ENCODE measurements around the gene ARL5A.

ARL5A gene

GRCh38 chr2:151786483-151786882 is 41.7 kb downstream of the ARL5A start:
- Histone ChIP-seq H3K9me3 (ENCODE audit: control insufficient read depth in 5 of 5, low read length in 5 of 5) (no peaks in the 10 kb centered on the region), H3K27ac (ENCODE audit: low read depth, low read length) (no peak overlapping the region), H3K27me3 (ENCODE audit: control insufficient read depth in 5 of 5, insufficient read depth in 4 of 5, low read length in 5 of 5) (no peaks in the 10 kb centered on the region), H3K36me3 (ENCODE audit: control insufficient read depth in 5 of 5, insufficient read depth in 5 of 5, low read length in 5 of 5) (peaks cover 6 to 31% (median 24%) of the 10 kb centered on the region in 5 donors), H3K9ac (ENCODE audit: low read length in 5 of 5) (no peak overlapping the region), H3K4me1 (ENCODE audit: control insufficient read depth in 5 of 5, insufficient read depth in 5 of 5, low read length in 5 of 5) (no peaks in the 10 kb centered on the region), H3K4me3 (ENCODE audit: low read depth in 1 of 5, low read length in 5 of 5) (no peak overlapping the region)

- H3K9ac ChIP-seq (ENCODE audit: low read length in 5 of 5): peak overlapping the region in 1 of 5 donors; percentile 51
Measured at GRCh38 chr2:151786077-151786476, 42.1 kb downstream of the ARL5A start.

GRCh38 chr2:151783133-151783520 is 45.1 kb downstream of the ARL5A start:
- Histone ChIP-seq H3K27ac (ENCODE audit: low read depth, low read length) (no peak overlapping the region), H3K27me3 (ENCODE audit: control insufficient read depth in 5 of 5, insufficient read depth in 4 of 5, low read length in 5 of 5) (no peaks in the 10 kb centered on the region), H3K4me1 (ENCODE audit: control insufficient read depth in 5 of 5, insufficient read depth in 5 of 5, low read length in 5 of 5) (no peaks in the 10 kb centered on the region), H3K9ac (ENCODE audit: low read length in 5 of 5) (no peak overlapping the region), H3K9me3 (ENCODE audit: control insufficient read depth in 5 of 5, low read length in 5 of 5) (no peaks in the 10 kb centered on the region), H3K36me3 (ENCODE audit: control insufficient read depth in 5 of 5, insufficient read depth in 5 of 5, low read length in 5 of 5) (peaks cover 13 to 36% (median 27%) of the 10 kb centered on the region in 5 donors), H3K4me3 (ENCODE audit: low read depth in 1 of 5, low read length in 5 of 5) (no peak overlapping the region)

More at GRCh38 chr2:151786077-151786476, 42.1 kb downstream of the ARL5A start:
- no peak overlapping the region for H3K27ac ChIP-seq (ENCODE audit: low read depth, low read length)
- no peaks in the 10 kb centered on the region for H3K4me1 ChIP-seq (ENCODE audit: control insufficient read depth in 5 of 5, insufficient read depth in 5 of 5, low read length in 5 of 5)
- no peaks in the 10 kb centered on the region for H3K9me3 ChIP-seq (ENCODE audit: control insufficient read depth in 5 of 5, low read length in 5 of 5)
- H3K36me3 ChIP-seq (ENCODE audit: control insufficient read depth in 5 of 5, insufficient read depth in 5 of 5, low read length in 5 of 5): peaks cover 6 to 34% (median 24%) of the 10 kb centered on the region in 5 donors
- no peaks in the 10 kb centered on the region for H3K27me3 ChIP-seq (ENCODE audit: control insufficient read depth in 5 of 5, insufficient read depth in 4 of 5, low read length in 5 of 5)
- H3K4me3 ChIP-seq (ENCODE audit: low read depth in 1 of 5, low read length in 5 of 5): no peak overlapping the region

- Histone ChIP-seq H3K27ac (ENCODE audit: low read depth, low read length) (no peak overlapping the region), H3K9ac (ENCODE audit: low read length in 5 of 5) (no peak overlapping the region), H3K4me3 (ENCODE audit: low read depth in 1 of 5, low read length in 5 of 5) (no peak overlapping the region), H3K9me3 (ENCODE audit: control insufficient read depth in 5 of 5, low read length in 5 of 5) (no peaks in the 10 kb centered on the region), H3K36me3 (ENCODE audit: control insufficient read depth in 5 of 5, insufficient read depth in 5 of 5, low read length in 5 of 5) (peaks cover 13 to 33% (median 27%) of the 10 kb centered on the region in 5 donors), H3K27me3 (ENCODE audit: control insufficient read depth in 5 of 5, insufficient read depth in 4 of 5, low read length in 5 of 5) (no peaks in the 10 kb centered on the region), H3K4me1 (ENCODE audit: control insufficient read depth in 5 of 5, insufficient read depth in 5 of 5, low read length in 5 of 5) (no peaks in the 10 kb centered on the region)
Measured at GRCh38 chr2:151782378-151783132, 45.7 kb downstream of the ARL5A start.

GRCh38 chr2:151781642-151782041 is 46.6 kb downstream of the ARL5A start:
- Histone ChIP-seq H3K4me3 (ENCODE audit: low read depth in 1 of 5, low read length in 5 of 5) (no peak overlapping the region), H3K4me1 (ENCODE audit: control insufficient read depth in 5 of 5, insufficient read depth in 5 of 5, low read length in 5 of 5) (no peaks in the 10 kb centered on the region), H3K27me3 (ENCODE audit: control insufficient read depth in 5 of 5, insufficient read depth in 4 of 5, low read length in 5 of 5) (no peaks in the 10 kb centered on the region), H3K27ac (ENCODE audit: low read depth, low read length) (no peak overlapping the region), H3K9me3 (ENCODE audit: control insufficient read depth in 5 of 5, low read length in 5 of 5) (no peaks in the 10 kb centered on the region), H3K36me3 (ENCODE audit: control insufficient read depth in 5 of 5, insufficient read depth in 5 of 5, low read length in 5 of 5) (peaks cover 13 to 39% (median 27%) of the 10 kb centered on the region in 5 donors), H3K9ac (ENCODE audit: low read length in 5 of 5) (no peak overlapping the region)

GRCh38 chr2:151780938-151781337 is 47.3 kb downstream of the ARL5A start:
- H3K9me3 ChIP-seq (ENCODE audit: control insufficient read depth in 5 of 5, low read length in 5 of 5): no peaks in the 10 kb centered on the region
- H3K4me3 ChIP-seq (ENCODE audit: low read depth in 1 of 5, low read length in 5 of 5): no peak overlapping the region
- no peak overlapping the region for H3K27ac ChIP-seq (ENCODE audit: low read depth, low read length)
- H3K4me1 ChIP-seq (ENCODE audit: control insufficient read depth in 5 of 5, insufficient read depth in 5 of 5, low read length in 5 of 5): no peaks in the 10 kb centered on the region
- peaks cover 16 to 43% (median 21%) of the 10 kb centered on the region in 5 donors for H3K36me3 ChIP-seq (ENCODE audit: control insufficient read depth in 5 of 5, insufficient read depth in 5 of 5, low read length in 5 of 5)
- H3K27me3 ChIP-seq (ENCODE audit: control insufficient read depth in 5 of 5, insufficient read depth in 4 of 5, low read length in 5 of 5): no peaks in the 10 kb centered on the region
- no peak overlapping the region for H3K9ac ChIP-seq (ENCODE audit: low read length in 5 of 5)

GRCh38 chr2:151777935-151778334 is 50.3 kb downstream of the ARL5A start:
- H3K9ac ChIP-seq (ENCODE audit: low read length in 5 of 5): no peak overlapping the region
- peaks cover 3 to 31% (median 19%) of the 10 kb centered on the region in 5 donors for H3K36me3 ChIP-seq (ENCODE audit: control insufficient read depth in 5 of 5, insufficient read depth in 5 of 5, low read length in 5 of 5)
- no peaks in the 10 kb centered on the region for H3K9me3 ChIP-seq (ENCODE audit: control insufficient read depth in 5 of 5, low read length in 5 of 5)
- peaks cover 0 to 5% (median 0%) of the 10 kb centered on the region in 5 donors for H3K4me1 ChIP-seq (ENCODE audit: control insufficient read depth in 5 of 5, insufficient read depth in 5 of 5, low read length in 5 of 5)
- no peak overlapping the region for H3K4me3 ChIP-seq (ENCODE audit: low read depth in 1 of 5, low read length in 5 of 5)
- no peaks in the 10 kb centered on the region for H3K27me3 ChIP-seq (ENCODE audit: control insufficient read depth in 5 of 5, insufficient read depth in 4 of 5, low read length in 5 of 5)
- no peak overlapping the region for H3K27ac ChIP-seq (ENCODE audit: low read depth, low read length)

- no peak overlapping the region for H3K27ac ChIP-seq (ENCODE audit: low read depth, low read length)
- H3K4me3 ChIP-seq (ENCODE audit: low read depth in 1 of 5, low read length in 5 of 5): no peak overlapping the region
- no peak overlapping the region for H3K9ac ChIP-seq (ENCODE audit: low read length in 5 of 5)
- H3K27me3 ChIP-seq (ENCODE audit: control insufficient read depth in 5 of 5, insufficient read depth in 4 of 5, low read length in 5 of 5): no peaks in the 10 kb centered on the region
- peaks cover 3 to 28% (median 19%) of the 10 kb centered on the region in 5 donors for H3K36me3 ChIP-seq (ENCODE audit: control insufficient read depth in 5 of 5, insufficient read depth in 5 of 5, low read length in 5 of 5)
- peaks cover 0 to 5% (median 0%) of the 10 kb centered on the region in 5 donors for H3K4me1 ChIP-seq (ENCODE audit: control insufficient read depth in 5 of 5, insufficient read depth in 5 of 5, low read length in 5 of 5)
- no peaks in the 10 kb centered on the region for H3K9me3 ChIP-seq (ENCODE audit: control insufficient read depth in 5 of 5, low read length in 5 of 5)
Measured at GRCh38 chr2:151777487-151777886, 50.7 kb downstream of the ARL5A start.

- Histone ChIP-seq H3K36me3 (ENCODE audit: control insufficient read depth in 5 of 5, insufficient read depth in 5 of 5, low read length in 5 of 5) (peaks cover 3 to 22% (median 15%) of the 10 kb centered on the region in 5 donors), H3K9me3 (ENCODE audit: control insufficient read depth in 5 of 5, low read length in 5 of 5) (no peaks in the 10 kb centered on the region), H3K27ac (ENCODE audit: low read depth, low read length) (no peak overlapping the region), H3K4me1 (ENCODE audit: control insufficient read depth in 5 of 5, insufficient read depth in 5 of 5, low read length in 5 of 5) (peaks cover 3 to 11% (median 8%) of the 10 kb centered on the region in 5 donors), H3K4me3 (ENCODE audit: low read depth in 1 of 5, low read length in 5 of 5) (no peak overlapping the region), H3K27me3 (ENCODE audit: control insufficient read depth in 5 of 5, insufficient read depth in 4 of 5, low read length in 5 of 5) (no peaks in the 10 kb centered on the region), H3K9ac (ENCODE audit: low read length in 5 of 5) (no peak overlapping the region)
Measured at GRCh38 chr2:151776367-151776766, 51.9 kb downstream of the ARL5A start.

- Histone ChIP-seq H3K9ac (ENCODE audit: low read length in 5 of 5) (no peak overlapping the region), H3K4me1 (ENCODE audit: control insufficient read depth in 5 of 5, insufficient read depth in 5 of 5, low read length in 5 of 5) (peaks cover 3 to 13% (median 10%) of the 10 kb centered on the region in 5 donors), H3K9me3 (ENCODE audit: control insufficient read depth in 5 of 5, low read length in 5 of 5) (no peaks in the 10 kb centered on the region), H3K4me3 (ENCODE audit: low read depth in 1 of 5, low read length in 5 of 5) (no peak overlapping the region), H3K27ac (ENCODE audit: low read depth, low read length) (no peak overlapping the region), H3K36me3 (ENCODE audit: control insufficient read depth in 5 of 5, insufficient read depth in 5 of 5, low read length in 5 of 5) (peaks cover 3 to 20% (median 13%) of the 10 kb centered on the region in 5 donors), H3K27me3 (ENCODE audit: control insufficient read depth in 5 of 5, insufficient read depth in 4 of 5, low read length in 5 of 5) (no peaks in the 10 kb centered on the region)
Measured at GRCh38 chr2:151775057-151775740, 53.0 kb downstream of the ARL5A start.

All from subcutaneous abdominal adipose tissue (tissue), 5 donors.